ENCODE measurements around the gene KAZN. TPM values are rescaled to one million over a fixed set of nuclear protein-coding genes. Genes with fewer than 3 reads are reported as not detected.

KAZN gene
- total and polyA plus RNA-seq, 2 donors from 2014 or later, result 17.4 to 60.8 TPM

GRCh38 chr1:14889825-14890440 is 291.4 kb downstream of the KAZN start:
- Histone ChIP-seq H3K27me3 (ENCODE audit: control insufficient read depth, insufficient read depth, low read length) (no peaks in the 10 kb centered on the region), H3K4me1 (ENCODE audit: control insufficient read depth in 2 of 3, insufficient read depth in 2 of 3, low read depth in 1 of 3, low read length in 3 of 3) (peaks cover 0 to 3% (median 0%) of the 10 kb centered on the region in 3 donors), H3K9ac (ENCODE audit: low read length in 3 of 3) (no peak overlapping the region), H3K36me3 (ENCODE audit: control insufficient read depth in 2 of 3, insufficient read depth in 3 of 3, low read length in 3 of 3) (no peaks in the 10 kb centered on the region), H3K9me3 (ENCODE audit: control insufficient read depth in 2 of 3, insufficient read depth in 1 of 3, low read length in 3 of 3) (no peaks in the 10 kb centered on the region), H3K4me3 (ENCODE audit: low read length in 3 of 3) (no peak overlapping the region), H3K27ac (ENCODE audit: low read depth in 2 of 2, low read length in 2 of 2) (no peak overlapping the region)
- DNase-seq (no peak), FAIRE-seq (no peak)
- intact Hi-C loops (cut with DNase I), result no loop called here
- TF ChIP-seq, protein P1, sequence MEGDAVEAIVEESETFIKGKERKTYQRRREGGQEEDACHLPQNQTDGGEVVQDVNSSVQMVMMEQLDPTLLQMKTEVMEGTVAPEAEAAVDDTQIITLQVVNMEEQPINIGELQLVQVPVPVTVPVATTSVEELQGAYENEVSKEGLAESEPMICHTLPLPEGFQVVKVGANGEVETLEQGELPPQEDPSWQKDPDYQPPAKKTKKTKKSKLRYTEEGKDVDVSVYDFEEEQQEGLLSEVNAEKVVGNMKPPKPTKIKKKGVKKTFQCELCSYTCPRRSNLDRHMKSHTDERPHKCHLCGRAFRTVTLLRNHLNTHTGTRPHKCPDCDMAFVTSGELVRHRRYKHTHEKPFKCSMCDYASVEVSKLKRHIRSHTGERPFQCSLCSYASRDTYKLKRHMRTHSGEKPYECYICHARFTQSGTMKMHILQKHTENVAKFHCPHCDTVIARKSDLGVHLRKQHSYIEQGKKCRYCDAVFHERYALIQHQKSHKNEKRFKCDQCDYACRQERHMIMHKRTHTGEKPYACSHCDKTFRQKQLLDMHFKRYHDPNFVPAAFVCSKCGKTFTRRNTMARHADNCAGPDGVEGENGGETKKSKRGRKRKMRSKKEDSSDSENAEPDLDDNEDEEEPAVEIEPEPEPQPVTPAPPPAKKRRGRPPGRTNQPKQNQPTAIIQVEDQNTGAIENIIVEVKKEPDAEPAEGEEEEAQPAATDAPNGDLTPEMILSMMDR (IDR thresholded peaks at IDR 0.05; ENCODE audit: borderline replicate concordance, extremely low read depth, insufficient read depth), result no peak

- FAIRE-seq (no peak), DNase-seq (no peak)
- no peak overlapping the region for H3K9ac ChIP-seq (ENCODE audit: low read length in 3 of 3)
- intact Hi-C loops (cut with DNase I), result no loop called here
- no peak overlapping the region for H3K27ac ChIP-seq (ENCODE audit: low read depth in 2 of 2, low read length in 2 of 2)
- H3K27me3 ChIP-seq (ENCODE audit: control insufficient read depth, insufficient read depth, low read length), result no peaks in the 10 kb centered on the region
- H3K4me1 ChIP-seq (ENCODE audit: control insufficient read depth in 2 of 3, insufficient read depth in 2 of 3, low read depth in 1 of 3, low read length in 3 of 3), result peaks cover 0 to 8% (median 0%) of the 10 kb centered on the region in 3 donors
- H3K4me3 ChIP-seq (ENCODE audit: low read length in 3 of 3), result no peak overlapping the region
- TF ChIP-seq, protein P1 (IDR thresholded peaks at IDR 0.05; ENCODE audit: borderline replicate concordance, extremely low read depth, insufficient read depth), result no peak
- H3K9me3 ChIP-seq (ENCODE audit: control insufficient read depth in 2 of 3, insufficient read depth in 1 of 3, low read length in 3 of 3), result no peaks in the 10 kb centered on the region
- no peaks in the 10 kb centered on the region for H3K36me3 ChIP-seq (ENCODE audit: control insufficient read depth in 2 of 3, insufficient read depth in 3 of 3, low read length in 3 of 3)
Observed at GRCh38 chr1:14891991-14892390, 293.5 kb downstream of the KAZN start.

DNA sequence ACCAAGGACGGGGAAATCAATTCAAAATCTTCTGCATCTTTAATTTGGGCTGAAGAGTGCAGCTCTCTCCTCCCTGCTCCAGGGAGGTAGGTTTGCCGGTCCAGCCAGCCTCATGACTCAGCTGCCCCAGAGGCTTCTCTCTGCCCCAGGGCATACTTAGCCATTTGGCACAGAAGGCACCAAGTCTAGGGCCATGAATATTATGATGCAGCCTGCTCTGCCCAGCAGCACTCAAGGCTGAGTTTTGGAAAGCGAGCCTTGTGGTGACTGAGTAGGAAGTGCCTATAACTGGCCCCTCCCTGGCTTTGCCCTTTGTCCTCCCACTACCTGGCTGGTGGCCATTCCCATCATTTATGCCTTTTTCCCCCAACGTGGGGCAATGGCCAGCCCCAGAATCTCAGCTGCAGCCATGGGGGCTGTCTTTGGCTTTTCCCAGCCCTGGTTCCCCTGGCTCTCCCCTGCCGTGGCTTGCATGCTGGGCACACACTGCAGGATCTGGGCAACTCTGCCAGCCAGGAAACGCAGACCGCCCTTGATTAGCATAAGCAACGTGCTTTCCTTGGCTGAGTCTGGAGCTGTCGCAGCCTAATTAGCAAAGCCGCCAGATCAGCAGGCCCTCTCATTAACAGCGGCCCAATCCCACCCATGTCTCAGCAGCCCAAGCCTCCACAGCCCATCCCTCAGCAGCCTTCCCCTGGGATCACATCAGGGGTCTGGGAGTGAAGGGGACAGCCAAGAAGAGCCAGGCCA is 296.5 kb downstream of the KAZN start:
- no peak for DNase-seq
- Histone ChIP-seq H3K4me1 (ENCODE audit: control insufficient read depth in 2 of 3, insufficient read depth in 2 of 3, low read depth in 1 of 3, low read length in 3 of 3) (peaks cover 0 to 8% (median 0%) of the 10 kb centered on the region in 3 donors), H3K27me3 (ENCODE audit: control insufficient read depth, insufficient read depth, low read length) (no peaks in the 10 kb centered on the region), H3K9me3 (ENCODE audit: control insufficient read depth in 2 of 3, insufficient read depth in 1 of 3, low read length in 3 of 3) (no peaks in the 10 kb centered on the region), H3K4me3 (ENCODE audit: low read length in 3 of 3) (no peak overlapping the region), H3K36me3 (ENCODE audit: control insufficient read depth in 2 of 3, insufficient read depth in 3 of 3, low read length in 3 of 3) (no peaks in the 10 kb centered on the region), H3K27ac (ENCODE audit: low read depth in 2 of 2, low read length in 2 of 2) (no peak overlapping the region), H3K9ac (ENCODE audit: low read length in 3 of 3) (peak overlapping the region in 1 of 3 donors; percentile 15)
- intact Hi-C loops (cut with DNase I), result no loop called here
- FAIRE-seq, result no peak
- TF ChIP-seq, protein P1 (IDR thresholded peaks at IDR 0.05; ENCODE audit: borderline replicate concordance, extremely low read depth, insufficient read depth), result no peak

Measured in kidney (tissue), 14 donors.